GM12872 (cell line): Measurements from ENCODE around the gene UBFD1.

Experiments
- TF ChIP-seq, protein P1 (sequence below): IDR thresholded peaks from 3 replicates; pipeline ENCODE4 v1.5.1; 2011; ENCODE audit warnings: low read depth, mild to moderate bottlenecking, low read length, moderate library complexity; ENCODE audit not compliant: insufficient read depth

The UBFD1 gene

DNA sequence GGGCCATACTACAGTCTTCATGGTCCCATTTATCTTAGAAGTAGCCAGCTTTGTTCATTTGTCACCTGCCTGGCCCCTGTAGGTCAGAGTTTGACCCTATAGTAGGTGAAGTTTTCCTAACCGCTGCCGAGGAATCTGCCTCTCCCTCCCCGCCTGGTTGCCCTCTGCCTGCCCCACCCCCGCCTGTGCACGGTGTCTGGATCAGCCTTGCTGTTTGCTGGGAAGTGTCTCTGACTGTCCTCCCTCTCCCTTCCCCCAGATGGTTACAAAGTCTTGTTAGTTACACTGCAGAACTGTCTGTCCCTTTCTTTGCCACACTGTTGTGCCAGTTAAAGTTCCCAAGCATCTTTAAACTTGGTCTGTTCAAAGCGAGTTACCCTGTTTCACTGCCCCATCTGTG, 5.7 kb downstream of the UBFD1 start:
- TF ChIP-seq, protein P1, sequence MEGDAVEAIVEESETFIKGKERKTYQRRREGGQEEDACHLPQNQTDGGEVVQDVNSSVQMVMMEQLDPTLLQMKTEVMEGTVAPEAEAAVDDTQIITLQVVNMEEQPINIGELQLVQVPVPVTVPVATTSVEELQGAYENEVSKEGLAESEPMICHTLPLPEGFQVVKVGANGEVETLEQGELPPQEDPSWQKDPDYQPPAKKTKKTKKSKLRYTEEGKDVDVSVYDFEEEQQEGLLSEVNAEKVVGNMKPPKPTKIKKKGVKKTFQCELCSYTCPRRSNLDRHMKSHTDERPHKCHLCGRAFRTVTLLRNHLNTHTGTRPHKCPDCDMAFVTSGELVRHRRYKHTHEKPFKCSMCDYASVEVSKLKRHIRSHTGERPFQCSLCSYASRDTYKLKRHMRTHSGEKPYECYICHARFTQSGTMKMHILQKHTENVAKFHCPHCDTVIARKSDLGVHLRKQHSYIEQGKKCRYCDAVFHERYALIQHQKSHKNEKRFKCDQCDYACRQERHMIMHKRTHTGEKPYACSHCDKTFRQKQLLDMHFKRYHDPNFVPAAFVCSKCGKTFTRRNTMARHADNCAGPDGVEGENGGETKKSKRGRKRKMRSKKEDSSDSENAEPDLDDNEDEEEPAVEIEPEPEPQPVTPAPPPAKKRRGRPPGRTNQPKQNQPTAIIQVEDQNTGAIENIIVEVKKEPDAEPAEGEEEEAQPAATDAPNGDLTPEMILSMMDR, result no peak

DNA sequence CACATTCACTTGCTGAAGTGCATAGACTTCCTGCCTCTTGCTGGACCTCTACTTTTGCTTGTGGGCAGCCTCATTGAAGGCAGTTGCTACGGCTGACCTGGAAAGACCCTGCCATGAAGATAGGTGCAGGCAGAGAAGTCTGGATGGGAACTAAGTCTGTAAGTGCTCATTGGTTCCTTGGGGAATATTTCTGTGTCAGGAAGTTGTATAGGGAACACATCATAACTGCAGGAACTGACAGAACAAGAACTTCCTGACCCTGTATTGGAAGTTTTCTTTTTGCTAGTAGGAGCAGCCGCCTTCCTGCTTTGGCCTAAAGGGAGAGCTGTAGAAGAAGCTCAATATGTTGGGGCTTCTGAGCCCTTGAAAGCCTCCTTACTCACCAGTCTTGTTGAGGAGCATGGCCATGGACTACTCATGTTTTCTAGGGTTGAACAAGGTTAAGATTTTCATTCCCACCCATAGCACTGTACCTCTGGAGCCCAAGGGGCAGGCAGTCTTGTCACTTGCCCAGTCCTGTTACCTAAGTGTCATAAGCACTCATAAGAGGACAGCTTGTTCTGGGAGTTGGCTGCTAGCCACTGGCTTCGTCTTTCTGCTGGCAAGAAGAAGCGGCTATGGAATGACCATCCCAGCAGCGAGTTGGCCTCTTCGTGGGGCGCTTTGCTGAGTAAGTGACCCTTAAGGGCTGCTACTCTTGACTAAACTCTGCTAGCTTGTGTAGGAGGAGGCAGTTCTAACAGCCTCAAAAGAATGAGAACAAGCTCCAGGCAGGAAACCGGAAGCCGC, 7.2 kb downstream of the UBFD1 start:
- TF ChIP-seq, protein P1, result no peak

- TF ChIP-seq, protein P1, result no peak
Observed at GRCh38 chr16:23566724-23567123, 9.2 kb downstream of the UBFD1 start.

DNA sequence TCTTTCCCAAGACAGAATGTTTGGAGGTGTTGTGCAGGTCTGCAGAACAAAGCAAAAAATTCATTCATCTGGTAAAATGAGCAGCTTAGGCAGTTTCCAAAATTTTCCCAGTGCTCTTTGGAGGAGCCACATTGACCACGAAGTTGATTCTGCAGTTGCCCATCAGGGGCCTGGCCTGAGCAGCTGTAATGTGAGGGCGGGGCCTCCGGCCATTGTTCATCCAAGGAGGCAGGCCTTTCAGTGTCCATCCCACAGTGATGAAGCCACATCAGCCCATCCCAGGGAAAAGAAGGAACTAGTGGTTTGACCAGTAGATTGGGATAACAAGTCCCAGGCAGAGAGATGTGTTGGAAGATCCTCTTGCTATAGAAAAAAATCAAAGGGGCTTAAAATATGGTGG, 10.1 kb downstream of the UBFD1 start:
- TF ChIP-seq, protein P1, result no peak

DNA sequence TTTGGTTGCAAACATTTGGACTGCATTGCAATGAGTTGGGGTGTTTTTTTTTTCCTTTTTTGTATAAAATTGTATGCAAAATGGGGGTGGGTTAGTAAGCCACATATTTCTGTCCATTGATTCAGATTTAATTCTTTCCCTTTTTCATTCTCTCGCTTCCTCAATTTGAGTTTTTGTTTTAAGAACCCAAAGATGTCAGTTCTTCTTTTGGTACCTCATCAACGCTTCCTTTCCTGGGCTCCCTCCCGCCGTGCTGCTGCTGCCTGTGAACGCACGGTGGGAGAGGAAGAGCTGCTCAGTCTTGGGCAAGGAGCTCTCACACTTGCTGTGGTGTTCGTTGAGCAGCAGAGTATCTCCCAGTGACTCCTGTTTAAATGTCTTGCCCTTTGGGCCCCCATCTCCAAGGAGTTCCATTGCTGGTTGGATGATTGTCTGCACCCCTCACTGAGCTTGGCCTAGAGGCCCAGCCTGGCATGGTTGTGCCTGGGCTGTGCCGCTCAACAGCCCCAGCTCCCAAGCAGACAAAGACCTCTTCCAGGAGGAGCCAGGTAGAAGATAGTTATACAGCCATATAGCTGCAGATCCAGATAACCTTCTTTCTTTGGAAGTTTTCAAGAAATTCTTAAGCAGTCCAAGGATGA, 13.6 kb downstream of the UBFD1 start:
- TF ChIP-seq, protein P1, result no peak

DNA sequence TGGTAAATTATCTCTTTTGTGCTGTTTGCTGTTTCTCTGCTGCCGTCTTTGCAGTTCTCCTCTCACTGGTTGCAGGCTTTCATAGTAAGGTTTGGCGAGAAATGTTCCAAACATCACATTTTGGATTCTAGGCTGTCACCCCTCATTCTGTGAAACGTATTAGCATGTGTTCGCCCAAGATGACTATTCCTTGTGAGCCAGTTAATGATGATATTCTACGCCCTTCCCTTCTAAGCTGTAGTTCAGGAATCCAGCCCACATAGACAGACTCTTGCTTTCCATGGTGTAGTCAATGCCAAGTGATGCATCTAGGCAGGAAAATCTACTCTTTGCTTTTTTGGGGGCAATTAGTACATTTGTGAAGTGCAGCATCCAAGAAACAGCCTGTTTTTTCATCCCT, 14.4 kb downstream of the UBFD1 start:
- TF ChIP-seq, protein P1, result no peak

DNA sequence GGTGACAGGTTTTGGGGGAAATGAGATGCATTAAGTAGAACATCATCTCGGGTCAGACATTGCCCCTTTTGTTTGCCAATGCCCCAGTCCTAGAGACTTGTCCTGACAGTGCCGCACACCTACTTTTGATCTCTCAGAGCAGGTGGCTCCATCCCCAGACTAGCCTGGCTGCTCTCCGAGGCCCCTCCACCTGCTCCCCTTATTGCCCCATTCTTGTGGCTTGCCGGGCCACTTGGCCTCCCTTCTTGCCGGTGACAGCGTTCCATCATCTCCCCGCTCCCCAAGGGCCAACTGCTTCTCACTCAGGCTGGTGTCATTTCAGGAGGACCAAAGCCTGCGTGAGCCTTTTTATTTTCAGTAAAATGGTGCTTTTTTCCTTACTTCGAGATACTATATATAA, 14.9 kb downstream of the UBFD1 start:
- TF ChIP-seq, protein P1, result no peak
